Skeletal muscle tissue (tissue), 4 donors: ENCODE data around the gene MEGF8. TPM values are rescaled to one million over a fixed set of nuclear protein-coding genes. Genes with fewer than 3 reads are reported as not detected.

Experiments
- H3K27ac ChIP-seq: one replicate; pipeline ENCODE4 v1.7.0; 2013; ENCODE audit warnings: mild to moderate bottlenecking, low read depth, low read length, inconsistent platforms
- H3K27me3 ChIP-seq, 3 donors: one replicate each; pipeline ENCODE4 v1.7.0; 2013; ENCODE audit warnings: low read length in 3 of 3; ENCODE audit not compliant: control insufficient read depth in 3 of 3, insufficient read depth in 3 of 3
- H3K36me3 ChIP-seq, 3 donors: one replicate each; pipeline ENCODE4 v1.7.0; 2013; ENCODE audit warnings: low read length in 3 of 3; ENCODE audit not compliant: control insufficient read depth in 3 of 3, insufficient read depth in 3 of 3
- H3K4me1 ChIP-seq, 3 donors: one replicate each; pipeline ENCODE4 v1.7.0; 2013; ENCODE audit warnings: low read length in 3 of 3, mild to moderate bottlenecking in 3 of 3; ENCODE audit not compliant: control insufficient read depth in 3 of 3, insufficient read depth in 3 of 3
- H3K4me3 ChIP-seq, 3 donors: one replicate each; pipeline ENCODE4 v1.7.0; 2013; ENCODE audit warnings: low read length in 3 of 3
- H3K9ac ChIP-seq, 3 donors: one replicate each; pipeline ENCODE4 v1.7.0; 2013; ENCODE audit warnings: low read length in 3 of 3, mild to moderate bottlenecking in 3 of 3, moderate library complexity in 2 of 3, low read depth in 1 of 3
- H3K9me3 ChIP-seq, 3 donors: one replicate each; pipeline ENCODE4 v1.7.0; 2013; ENCODE audit warnings: low read length in 3 of 3; ENCODE audit not compliant: control insufficient read depth in 3 of 3
- total RNA-seq: library from RNA; depleted of rRNA; stranded (reverse); fragments of >200 nt; gene quantifications from one replicate; pipeline ENCODE4 v1.2.3, GENCODE V29; 2014
- donor health status: Osteomylitis.

The MEGF8 gene
- total RNA-seq, 1 donor from 2014 or later, result 17.2 TPM

DNA sequence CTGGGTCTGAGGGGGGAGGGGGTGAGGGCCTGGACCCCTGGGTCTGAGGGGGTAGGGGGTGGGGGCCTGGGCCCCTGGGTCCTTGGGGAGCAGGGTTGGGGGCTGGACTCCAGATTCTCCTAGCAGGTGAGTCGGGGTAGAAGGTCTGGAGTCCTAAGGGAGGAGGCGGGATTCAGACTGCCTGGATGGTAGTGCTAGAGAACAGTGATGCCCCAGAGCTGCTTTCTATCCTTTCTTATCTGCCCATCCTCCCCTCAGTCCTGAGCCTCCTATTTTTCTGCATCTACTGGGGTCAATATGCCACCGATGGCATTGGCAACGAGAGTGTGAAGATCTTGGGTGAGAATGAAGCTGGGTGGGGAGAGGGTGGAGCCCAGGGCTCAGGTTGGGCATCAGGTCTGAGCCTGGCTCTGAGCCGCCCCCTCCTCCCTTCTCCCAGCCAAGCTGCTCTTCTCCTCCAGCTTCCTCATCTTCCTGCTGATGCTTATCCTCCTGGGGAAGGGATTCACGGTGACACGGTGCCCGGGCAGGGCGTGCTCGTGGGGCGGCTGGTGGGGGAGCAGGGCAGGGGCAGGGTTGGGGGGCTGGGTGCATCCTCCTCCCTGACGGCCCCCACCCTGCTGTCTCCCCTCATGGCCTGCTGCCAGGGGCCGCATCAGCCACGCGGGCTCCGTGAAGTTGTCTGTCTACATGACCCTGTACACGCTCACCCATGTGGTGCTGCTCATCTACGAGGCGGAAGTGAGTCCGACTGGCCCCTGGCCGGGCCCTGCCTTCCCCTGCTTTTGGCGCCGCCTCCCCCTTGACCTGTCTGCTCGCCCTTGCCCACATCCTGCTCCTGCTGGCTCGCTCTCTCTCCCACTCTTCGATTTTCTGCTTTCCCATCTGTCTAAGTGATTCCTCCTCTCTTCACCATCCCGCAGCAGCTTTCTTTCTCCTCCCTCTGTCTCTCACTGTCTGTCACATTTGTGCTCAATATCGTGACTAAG lies 8.9 kb upstream of the MEGF8 start:
- H3K4me1 ChIP-seq, result peaks cover 0 to 13% (median 9%) of the 10 kb centered on the region in 3 donors
- no peaks in the 10 kb centered on the region for H3K36me3 ChIP-seq
- H3K27me3 ChIP-seq, result peaks cover 18 to 24% (median 21%) of the 10 kb centered on the region in 3 donors
- H3K9me3 ChIP-seq, result no peaks in the 10 kb centered on the region
- H3K27ac ChIP-seq, result no peak overlapping the region
- H3K9ac ChIP-seq, result no peak overlapping the region
- H3K4me3 ChIP-seq, result no peak overlapping the region

DNA sequence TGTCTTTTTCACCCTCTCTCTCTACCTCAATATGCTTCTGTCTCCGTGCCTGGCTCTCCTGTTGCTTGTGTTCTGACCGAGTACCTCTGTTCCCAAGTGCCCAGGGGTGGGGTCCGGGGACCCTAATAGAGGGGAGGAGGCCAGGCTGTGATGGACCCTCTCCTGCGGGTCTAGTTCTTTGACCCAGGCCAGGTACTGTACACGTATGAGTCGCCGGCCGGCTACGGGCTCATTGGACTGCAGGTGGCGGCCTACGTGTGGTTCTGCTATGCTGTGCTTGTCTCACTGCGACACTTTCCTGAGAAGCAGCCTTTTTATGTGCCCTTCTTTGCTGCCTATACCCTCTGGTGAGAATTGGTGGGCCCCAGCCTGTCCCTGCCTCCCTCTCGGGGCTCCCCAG lies 7.9 kb upstream of the MEGF8 start:
- Histone ChIP-seq H3K27ac (no peak overlapping the region), H3K27me3 (peaks cover 17 to 25% (median 18%) of the 10 kb centered on the region in 3 donors), H3K4me3 (no peak overlapping the region), H3K4me1 (peaks cover 0 to 13% (median 7%) of the 10 kb centered on the region in 3 donors), H3K9ac (no peak overlapping the region), H3K9me3 (no peaks in the 10 kb centered on the region), H3K36me3 (no peaks in the 10 kb centered on the region)

- Histone ChIP-seq H3K4me3 (no peak overlapping the region), H3K4me1 (peaks cover 18 to 21% (median 19%) of the 10 kb centered on the region in 3 donors), H3K27ac (no peak overlapping the region), H3K9ac (no peak overlapping the region), H3K36me3 (no peaks in the 10 kb centered on the region), H3K27me3 (peaks cover 17 to 25% (median 19%) of the 10 kb centered on the region in 3 donors), H3K9me3 (no peaks in the 10 kb centered on the region)
These were observed 3.1 kb upstream of the MEGF8 start for GRCh38 chr19:42322305-42322704.

GRCh38 chr19:42323473-42323851 lies 2.0 kb upstream of the MEGF8 start:
- no peaks in the 10 kb centered on the region for H3K36me3 ChIP-seq
- no peak overlapping the region for H3K9ac ChIP-seq
- no peaks in the 10 kb centered on the region for H3K9me3 ChIP-seq
- H3K4me1 ChIP-seq, result peaks cover 22 to 29% (median 25%) of the 10 kb centered on the region in 3 donors
- H3K4me3 ChIP-seq, result no peak overlapping the region
- H3K27me3 ChIP-seq, result peaks cover 17 to 25% (median 19%) of the 10 kb centered on the region in 3 donors
- H3K27ac ChIP-seq, result no peak overlapping the region

GRCh38 chr19:42323852-42324654 lies 1.4 kb upstream of the MEGF8 start:
- H3K4me3 ChIP-seq, result no peak overlapping the region
- peaks cover 22 to 31% (median 25%) of the 10 kb centered on the region in 3 donors for H3K4me1 ChIP-seq
- no peaks in the 10 kb centered on the region for H3K9me3 ChIP-seq
- no peaks in the 10 kb centered on the region for H3K36me3 ChIP-seq
- H3K27me3 ChIP-seq, result peaks cover 17 to 25% (median 19%) of the 10 kb centered on the region in 3 donors
- no peak overlapping the region for H3K9ac ChIP-seq
- no peak overlapping the region for H3K27ac ChIP-seq

GRCh38 chr19:42324655-42325307 lies 654 bp upstream of the MEGF8 start:
- H3K9me3 ChIP-seq, result no peaks in the 10 kb centered on the region
- H3K36me3 ChIP-seq, result no peaks in the 10 kb centered on the region
- peaks cover 17 to 25% (median 19%) of the 10 kb centered on the region in 3 donors for H3K27me3 ChIP-seq
- H3K4me3 ChIP-seq, result peak overlapping the region; percentile 46 to 93 (median 62)
- H3K9ac ChIP-seq, result peak overlapping the region in 1 of 3 donors; percentile 35
- no peak overlapping the region for H3K27ac ChIP-seq
- H3K4me1 ChIP-seq, result peaks cover 22 to 32% (median 28%) of the 10 kb centered on the region in 3 donors

DNA sequence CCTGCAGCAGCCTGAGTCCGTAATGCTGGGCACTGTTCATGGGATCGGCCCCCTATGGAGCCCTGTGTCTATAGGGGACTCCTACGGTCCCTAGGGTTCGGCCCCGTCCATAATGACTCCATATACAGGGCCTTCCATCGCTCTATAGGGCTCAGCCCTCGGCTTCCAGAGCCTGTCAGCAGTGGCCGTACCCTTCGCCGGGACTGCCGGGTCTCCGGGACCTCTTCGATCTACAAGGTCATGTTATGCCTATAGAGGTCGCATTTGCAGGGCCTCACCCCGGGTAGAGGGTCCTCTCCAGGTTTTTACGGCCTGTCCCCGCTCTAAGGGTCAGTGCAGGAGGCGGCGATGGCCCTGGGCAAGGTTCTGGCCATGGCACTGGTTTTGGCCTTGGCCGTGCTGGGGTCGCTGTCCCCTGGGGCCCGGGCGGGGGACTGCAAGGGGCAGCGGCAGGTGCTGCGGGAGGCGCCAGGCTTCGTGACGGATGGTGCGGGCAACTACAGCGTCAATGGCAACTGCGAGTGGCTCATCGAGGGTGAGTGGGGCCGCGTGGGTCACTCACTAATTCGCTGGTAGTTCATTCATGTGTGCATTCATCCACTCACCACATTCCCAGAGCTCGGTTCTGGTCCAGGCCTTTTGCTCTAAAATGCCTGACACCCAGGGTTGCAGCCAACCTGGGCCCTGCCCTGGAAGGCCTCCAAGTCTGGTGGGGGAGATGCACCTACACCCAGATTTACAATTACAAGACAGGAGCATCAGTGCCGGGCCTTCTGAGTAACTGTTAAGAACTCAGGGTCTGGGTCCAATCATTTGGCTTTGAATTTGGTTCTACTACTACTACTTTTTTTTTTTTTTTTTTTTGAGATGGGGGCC lies 699 bp downstream of the MEGF8 start:
- H3K9ac ChIP-seq, result peak overlapping the region; percentile 94 to 95 (median 95)
- H3K4me1 ChIP-seq, result peaks cover 25 to 40% (median 33%) of the 10 kb centered on the region in 3 donors
- H3K36me3 ChIP-seq, result no peaks in the 10 kb centered on the region
- peak overlapping the region; percentile 79 to 93 (median 90) for H3K4me3 ChIP-seq
- peaks cover 17 to 25% (median 19%) of the 10 kb centered on the region in 3 donors for H3K27me3 ChIP-seq
- peak overlapping the region; percentile 79 for H3K27ac ChIP-seq
- H3K9me3 ChIP-seq, result no peaks in the 10 kb centered on the region

DNA sequence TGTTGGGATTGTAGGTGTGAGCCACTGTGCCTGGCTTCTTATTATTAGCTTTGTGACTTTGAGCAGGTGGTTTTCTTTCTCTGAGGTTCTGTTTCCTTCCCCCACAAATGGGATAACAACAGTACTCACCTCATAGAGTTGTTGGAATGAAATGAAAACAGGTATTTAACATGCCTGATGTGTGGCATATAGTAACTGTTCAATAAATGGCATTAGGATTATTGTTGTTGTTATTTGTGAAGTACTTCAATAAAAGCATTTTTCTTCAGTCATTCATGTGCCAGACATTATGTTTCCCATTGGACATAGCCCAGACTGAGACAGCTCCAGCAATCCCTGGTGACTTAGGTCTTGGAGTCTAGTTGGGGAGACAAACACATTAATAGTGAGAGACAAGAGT lies 1.5 kb downstream of the MEGF8 start:
- Histone ChIP-seq H3K9ac (peak overlapping the region in 2 of 3 donors; percentile 14 to 94), H3K4me3 (peak overlapping the region; percentile 79 to 93 (median 90)), H3K4me1 (peaks cover 25 to 42% (median 33%) of the 10 kb centered on the region in 3 donors), H3K27me3 (peaks cover 14 to 21% (median 19%) of the 10 kb centered on the region in 3 donors), H3K36me3 (no peaks in the 10 kb centered on the region), H3K9me3 (no peaks in the 10 kb centered on the region), H3K27ac (no peak overlapping the region)

GRCh38 chr19:42327381-42327780 lies 1.9 kb downstream of the MEGF8 start:
- no peaks in the 10 kb centered on the region for H3K9me3 ChIP-seq
- H3K4me3 ChIP-seq, result peak overlapping the region in 1 of 3 donors; percentile 79
- peaks cover 14 to 19% (median 17%) of the 10 kb centered on the region in 3 donors for H3K27me3 ChIP-seq
- H3K27ac ChIP-seq, result no peak overlapping the region
- peak overlapping the region in 1 of 3 donors; percentile 14 for H3K9ac ChIP-seq
- peaks cover 25 to 46% (median 33%) of the 10 kb centered on the region in 3 donors for H3K4me1 ChIP-seq
- H3K36me3 ChIP-seq, result no peaks in the 10 kb centered on the region
